ENCODE data around the gene LRRC15. TPM values are rescaled to one million over a fixed set of nuclear protein-coding genes. Genes with fewer than 3 reads are reported as not detected.

The LRRC15 gene
- total RNA-seq, 1 experiment from 2014 or later = 0.07 TPM

DNA sequence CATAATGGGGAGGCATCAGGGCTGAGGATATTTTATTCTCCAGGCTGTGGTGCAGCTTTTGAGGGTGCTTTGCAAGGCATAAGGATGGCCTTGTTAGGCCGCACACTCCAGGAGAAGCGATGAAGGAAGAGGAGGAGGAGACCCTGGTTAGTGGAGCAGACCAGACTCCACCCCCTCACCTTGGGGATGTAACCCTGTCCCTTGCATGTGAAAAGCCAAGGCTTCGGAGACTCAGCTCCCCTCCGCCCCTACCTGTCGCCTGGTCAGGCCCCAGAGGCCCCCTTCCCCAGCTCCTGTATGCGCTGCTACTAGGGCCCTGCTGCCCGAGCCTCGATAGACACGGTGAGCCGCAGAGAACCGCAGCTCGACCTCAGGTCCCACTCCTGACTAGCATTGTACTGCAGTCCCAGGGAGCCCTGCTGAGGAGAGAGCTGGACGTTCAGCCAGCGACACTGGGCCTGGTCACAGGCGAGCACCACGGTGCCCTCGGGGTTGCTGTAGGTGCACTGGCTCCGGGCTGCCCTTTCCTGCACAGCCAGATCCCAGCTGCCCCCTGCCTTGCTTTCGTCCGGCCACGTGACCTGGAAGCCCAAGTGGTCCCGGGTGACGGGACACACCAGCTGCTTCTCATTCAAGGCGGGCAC, 28.7 kb downstream of the LRRC15 start (continued):
- TF ChIP-seq NR1H2 (CRISPR knock-in tag; IDR thresholded peaks at IDR 0.05) (no peak), PRRX2 (CRISPR knock-in tag; IDR thresholded peaks at IDR 0.05) (no peak), NR2C2 (CRISPR knock-in tag; IDR thresholded peaks at IDR 0.05) (no peak), USF2 (CRISPR knock-in tag; IDR thresholded peaks at IDR 0.05) (peak; percentile 55; the same call in 1 of the 2 replicates), TEAD1 (CRISPR knock-in tag; IDR thresholded peaks at IDR 0.05) (no peak), SOX15 (CRISPR knock-in tag; IDR thresholded peaks at IDR 0.05) (no peak), ZNF232 (CRISPR knock-in tag; IDR thresholded peaks at IDR 0.05) (no peak), E2F4 (CRISPR knock-in tag; IDR thresholded peaks at IDR 0.05; ENCODE audit: borderline replicate concordance, low read depth) (no peak), EMX1 (CRISPR knock-in tag; IDR thresholded peaks at IDR 0.05) (no peak)
- TF ChIP-seq, protein P1, sequence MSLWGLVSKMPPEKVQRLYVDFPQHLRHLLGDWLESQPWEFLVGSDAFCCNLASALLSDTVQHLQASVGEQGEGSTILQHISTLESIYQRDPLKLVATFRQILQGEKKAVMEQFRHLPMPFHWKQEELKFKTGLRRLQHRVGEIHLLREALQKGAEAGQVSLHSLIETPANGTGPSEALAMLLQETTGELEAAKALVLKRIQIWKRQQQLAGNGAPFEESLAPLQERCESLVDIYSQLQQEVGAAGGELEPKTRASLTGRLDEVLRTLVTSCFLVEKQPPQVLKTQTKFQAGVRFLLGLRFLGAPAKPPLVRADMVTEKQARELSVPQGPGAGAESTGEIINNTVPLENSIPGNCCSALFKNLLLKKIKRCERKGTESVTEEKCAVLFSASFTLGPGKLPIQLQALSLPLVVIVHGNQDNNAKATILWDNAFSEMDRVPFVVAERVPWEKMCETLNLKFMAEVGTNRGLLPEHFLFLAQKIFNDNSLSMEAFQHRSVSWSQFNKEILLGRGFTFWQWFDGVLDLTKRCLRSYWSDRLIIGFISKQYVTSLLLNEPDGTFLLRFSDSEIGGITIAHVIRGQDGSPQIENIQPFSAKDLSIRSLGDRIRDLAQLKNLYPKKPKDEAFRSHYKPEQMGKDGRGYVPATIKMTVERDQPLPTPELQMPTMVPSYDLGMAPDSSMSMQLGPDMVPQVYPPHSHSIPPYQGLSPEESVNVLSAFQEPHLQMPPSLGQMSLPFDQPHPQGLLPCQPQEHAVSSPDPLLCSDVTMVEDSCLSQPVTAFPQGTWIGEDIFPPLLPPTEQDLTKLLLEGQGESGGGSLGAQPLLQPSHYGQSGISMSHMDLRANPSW (CRISPR knock-in tag; conservative IDR thresholded peaks at IDR 0.05; ENCODE audit: low read depth) = no peak
- TF ChIP-seq, protein P2, sequence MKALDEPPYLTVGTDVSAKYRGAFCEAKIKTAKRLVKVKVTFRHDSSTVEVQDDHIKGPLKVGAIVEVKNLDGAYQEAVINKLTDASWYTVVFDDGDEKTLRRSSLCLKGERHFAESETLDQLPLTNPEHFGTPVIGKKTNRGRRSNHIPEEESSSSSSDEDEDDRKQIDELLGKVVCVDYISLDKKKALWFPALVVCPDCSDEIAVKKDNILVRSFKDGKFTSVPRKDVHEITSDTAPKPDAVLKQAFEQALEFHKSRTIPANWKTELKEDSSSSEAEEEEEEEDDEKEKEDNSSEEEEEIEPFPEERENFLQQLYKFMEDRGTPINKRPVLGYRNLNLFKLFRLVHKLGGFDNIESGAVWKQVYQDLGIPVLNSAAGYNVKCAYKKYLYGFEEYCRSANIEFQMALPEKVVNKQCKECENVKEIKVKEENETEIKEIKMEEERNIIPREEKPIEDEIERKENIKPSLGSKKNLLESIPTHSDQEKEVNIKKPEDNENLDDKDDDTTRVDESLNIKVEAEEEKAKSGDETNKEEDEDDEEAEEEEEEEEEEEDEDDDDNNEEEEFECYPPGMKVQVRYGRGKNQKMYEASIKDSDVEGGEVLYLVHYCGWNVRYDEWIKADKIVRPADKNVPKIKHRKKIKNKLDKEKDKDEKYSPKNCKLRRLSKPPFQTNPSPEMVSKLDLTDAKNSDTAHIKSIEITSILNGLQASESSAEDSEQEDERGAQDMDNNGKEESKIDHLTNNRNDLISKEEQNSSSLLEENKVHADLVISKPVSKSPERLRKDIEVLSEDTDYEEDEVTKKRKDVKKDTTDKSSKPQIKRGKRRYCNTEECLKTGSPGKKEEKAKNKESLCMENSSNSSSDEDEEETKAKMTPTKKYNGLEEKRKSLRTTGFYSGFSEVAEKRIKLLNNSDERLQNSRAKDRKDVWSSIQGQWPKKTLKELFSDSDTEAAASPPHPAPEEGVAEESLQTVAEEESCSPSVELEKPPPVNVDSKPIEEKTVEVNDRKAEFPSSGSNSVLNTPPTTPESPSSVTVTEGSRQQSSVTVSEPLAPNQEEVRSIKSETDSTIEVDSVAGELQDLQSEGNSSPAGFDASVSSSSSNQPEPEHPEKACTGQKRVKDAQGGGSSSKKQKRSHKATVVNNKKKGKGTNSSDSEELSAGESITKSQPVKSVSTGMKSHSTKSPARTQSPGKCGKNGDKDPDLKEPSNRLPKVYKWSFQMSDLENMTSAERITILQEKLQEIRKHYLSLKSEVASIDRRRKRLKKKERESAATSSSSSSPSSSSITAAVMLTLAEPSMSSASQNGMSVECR (CRISPR knock-in tag; IDR thresholded peaks at IDR 0.05; ENCODE audit: borderline replicate concordance) = no peak

GRCh38 chr3:194339840-194340239, 29.7 kb downstream of the LRRC15 start:
- CTCF ChIA-PET = interaction anchor here (0.7 to 4.8 kb wide), 13 partner anchors 9 to 610 kb away, joined by 3 to 48 read pairs (median 6); partner anchors contain the start of genes CPN2 and GP5
- POLR2A ChIA-PET = no interaction called here
- no peak overlapping the region for H3K4me3 Mint-ChIP-seq
- TF ChIP-seq, protein P3, sequence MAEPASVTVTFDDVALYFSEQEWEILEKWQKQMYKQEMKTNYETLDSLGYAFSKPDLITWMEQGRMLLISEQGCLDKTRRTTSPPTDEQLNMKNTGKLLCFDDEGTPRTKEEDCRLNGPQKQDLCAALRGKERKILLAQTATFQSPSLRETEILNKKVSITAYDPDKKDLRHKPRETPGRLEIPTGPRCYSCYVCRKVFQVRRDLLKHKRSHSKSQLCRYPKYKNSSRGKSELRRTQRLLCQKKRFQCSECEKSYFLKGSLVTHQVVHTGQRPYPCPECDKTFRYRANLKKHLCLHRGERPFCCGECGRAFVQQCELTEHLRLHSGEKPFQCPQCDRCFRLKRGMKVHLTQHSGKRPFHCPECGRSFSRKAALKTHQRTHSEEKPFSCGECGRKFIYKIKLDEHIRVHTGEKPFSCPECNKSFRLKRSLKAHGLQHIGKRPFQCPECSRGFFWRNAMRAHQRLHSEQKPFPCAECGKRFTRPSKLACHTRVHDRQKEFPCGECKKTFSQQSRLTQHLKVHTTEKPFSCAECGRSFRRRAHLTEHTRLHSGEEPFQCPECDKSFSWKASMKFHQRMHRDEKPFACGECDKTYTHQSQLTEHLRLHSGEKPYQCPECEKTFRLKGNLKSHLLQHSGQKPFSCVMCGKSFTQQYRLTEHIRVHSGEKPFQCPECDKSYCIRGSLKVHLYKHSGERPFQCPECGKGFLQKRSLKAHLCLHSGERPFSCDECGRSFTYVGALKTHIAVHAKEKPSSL (CRISPR knock-in tag; conservative IDR thresholded peaks at IDR 0.05) = no peak
- TF ChIP-seq, protein P1 (CRISPR knock-in tag; conservative IDR thresholded peaks at IDR 0.05; ENCODE audit: low read depth) = no peak
- TF ChIP-seq ZNF138 (CRISPR knock-in tag; conservative IDR thresholded peaks at IDR 0.05) = no peak
- no peak for TF ChIP-seq ZNF416 (CRISPR knock-in tag; IDR thresholded peaks at IDR 0.05)
- no peak for TF ChIP-seq CBFB (CRISPR knock-in tag; IDR thresholded peaks at IDR 0.05; ENCODE audit: low read depth)
- no peak for TF ChIP-seq GABPB1 (CRISPR knock-in tag; IDR thresholded peaks at IDR 0.05)
- TF ChIP-seq E2F1 (CRISPR knock-in tag; IDR thresholded peaks at IDR 0.05) = no peak
- peaks cover 31% of the 10 kb centered on the region for H3K27me3 Mint-ChIP-seq (ENCODE audit: low read depth)
- ATAC-seq (no peak), DNase-seq (ENCODE audit: low spot score) (no peak)
- peaks cover 29% of the 10 kb centered on the region for H3K4me1 Mint-ChIP-seq
- H3K9me3 Mint-ChIP-seq = no peaks in the 10 kb centered on the region
- peak overlapping the region; percentile 54; the same call in 1 of the 2 replicates for H3K27ac Mint-ChIP-seq
- no peaks in the 10 kb centered on the region for H3K36me3 Mint-ChIP-seq

Data from WTC11 (cell line).